K562 (cell line): ENCODE data around the gene PRCD. TPM values are rescaled to one million over a fixed set of nuclear protein-coding genes. Genes with fewer than 3 reads are reported as not detected.

ENCODE experiments used
- CBFB ChIP-seq: sonication (generic); formaldehyde crosslinking; IDR thresholded peaks from 2 replicates; pipeline ENCODE4 v1.4.0; 2020; ENCODE audit warnings: mild to moderate bottlenecking, missing genetic modification reagents
- CREM ChIP-seq: IDR thresholded peaks from 2 replicates; pipeline ENCODE4 v1.6.1; 2014; ENCODE audit warnings: antibody characterized with exemption, low read depth
- CTBP1 ChIP-seq: fragments of 450-650 bp; IDR thresholded peaks from 2 replicates; pipeline ENCODE4 v1.6.1; 2016; ENCODE audit warnings: borderline replicate concordance
- DEAF1 ChIP-seq: fragments of 450-650 bp; formaldehyde crosslinking; IDR thresholded peaks from 2 replicates; pipeline ENCODE4 v1.4.0; 2020; ENCODE audit warnings: mild to moderate bottlenecking, moderate library complexity
- ETV1 ChIP-seq: fragments of 450-650 bp; conservative IDR thresholded peaks from 2 replicates; pipeline ENCODE4 v1.6.1; 2016; ENCODE audit warnings: missing genetic modification characterization, control low read depth, low read depth, missing compliant biosample characterization
- FOXK1 ChIP-seq: sonication (generic); formaldehyde crosslinking; IDR thresholded peaks from 2 replicates; pipeline ENCODE4 v1.8.0; 2022; ENCODE audit warnings: missing genetic modification reagents, mild to moderate bottlenecking, borderline replicate concordance
- JUND ChIP-seq, 2 experiments: IDR thresholded peaks; 2 replicates in 1 of 2; 3 replicates in 1 of 2; pipeline ENCODE4 v1.6.1; 2011; ENCODE audit warnings: borderline replicate concordance in 2 of 2, low read depth in 2 of 2, low read length in 2 of 2, improper control_type of control experiment in 1 of 2, missing biosample characterization in 1 of 2, missing genetic modification characterization in 1 of 2, missing genetic modification reagents in 1 of 2
- KHSRP ChIP-seq: fragments of 450-650 bp; IDR thresholded peaks from 2 replicates; pipeline ENCODE4 v1.6.1; 2017
- LEF1 ChIP-seq: fragments of 450-650 bp; IDR thresholded peaks from 2 replicates; pipeline ENCODE4 v1.6.1; 2016; ENCODE audit warnings: mild to moderate bottlenecking
- RAD21 ChIP-seq, 2 experiments: fragments of 250-450 bp in 1 of 2; fragments of 450-650 bp in 1 of 2; sonication (Bioruptor Pico) in 1 of 2; formaldehyde crosslinking in 1 of 2; IDR thresholded peaks in 1 of 2; conservative IDR thresholded peaks in 1 of 2; 2 replicates each; pipeline versions ENCODE4 v1.4.0 to v1.8.0; 2020 to 2022; ENCODE audit warnings: mild to moderate bottlenecking in 2 of 2, moderate library complexity in 1 of 2
- RB1 ChIP-seq: fragments of 450-650 bp; IDR thresholded peaks from 2 replicates; pipeline ENCODE4 v1.6.1; 2017; ENCODE audit warnings: low read depth, mild to moderate bottlenecking
- SNIP1 ChIP-seq: fragments of 450-650 bp; IDR thresholded peaks from 2 replicates; pipeline ENCODE4 v1.7.1; 2017; ENCODE audit warnings: low read depth, mild to moderate bottlenecking
- ZNF354B ChIP-seq: fragments of 250-450 bp; sonication (Bioruptor Pico); IDR thresholded peaks from 2 replicates; pipeline ENCODE4 v1.4.0; 2020
- ZNF384 ChIP-seq: IDR thresholded peaks from 2 replicates; pipeline ENCODE4 v1.6.1; 2012; ENCODE audit warnings: low read depth, low read length, improper control_type of control experiment
- polyA plus RNA-seq, 8 experiments: library from polyadenylated mRNA; depleted of rRNA in 4 of 8; stranded (reverse) in 5 of 8; unstranded in 3 of 8; fragments of >200 nt; fragmentation: Nextera tagmentation in 2 of 8; fragmentation: Illumina TruSeq in 1 of 8; extraction: Ambion mirVana in 2 of 8; extraction: Trizol in 1 of 8; gene quantifications; 2 replicates each; pipeline versions ENCODE4 v1.2.1 to v1.2.3, GENCODE V29; 2011 to 2014; ENCODE audit warnings: inconsistent platforms in 1 of 8, missing spikeins in 1 of 8
- total RNA-seq, 7 experiments: library from RNA; depleted of rRNA in 6 of 7; stranded (reverse); fragments of >200 nt in 6 of 7; fragmentation: Illumina TruSeq in 2 of 7; extraction: Trizol in 2 of 7; gene quantifications; 2 replicates each; pipeline versions ENCODE4 v1.2.1 to v1.2.3, GENCODE V29; 2011 to 2021; ENCODE audit warnings: low replicate concordance in 1 of 7
- TF ChIP-seq, protein P1 (sequence below), 2 experiments: fragments of 450-650 bp in 1 of 2; sonication (generic) in 1 of 2; formaldehyde crosslinking in 1 of 2; IDR thresholded peaks; 2 replicates each; pipeline versions ENCODE4 v1.7.1 to v1.9.0; 2016 to 2022; ENCODE audit warnings: inconsistent platforms in 1 of 2, mild to moderate bottlenecking in 1 of 2, missing genetic modification reagents in 1 of 2

Gene PRCD
- total and polyA plus RNA-seq, 9 of the 15 experiments (the other 6 are each of a cell fraction or from before 2014, with no cell fraction given): 0.20 to 0.25 (median 0.21) TPM; not detected in 6

- TF ChIP-seq, protein P1, sequence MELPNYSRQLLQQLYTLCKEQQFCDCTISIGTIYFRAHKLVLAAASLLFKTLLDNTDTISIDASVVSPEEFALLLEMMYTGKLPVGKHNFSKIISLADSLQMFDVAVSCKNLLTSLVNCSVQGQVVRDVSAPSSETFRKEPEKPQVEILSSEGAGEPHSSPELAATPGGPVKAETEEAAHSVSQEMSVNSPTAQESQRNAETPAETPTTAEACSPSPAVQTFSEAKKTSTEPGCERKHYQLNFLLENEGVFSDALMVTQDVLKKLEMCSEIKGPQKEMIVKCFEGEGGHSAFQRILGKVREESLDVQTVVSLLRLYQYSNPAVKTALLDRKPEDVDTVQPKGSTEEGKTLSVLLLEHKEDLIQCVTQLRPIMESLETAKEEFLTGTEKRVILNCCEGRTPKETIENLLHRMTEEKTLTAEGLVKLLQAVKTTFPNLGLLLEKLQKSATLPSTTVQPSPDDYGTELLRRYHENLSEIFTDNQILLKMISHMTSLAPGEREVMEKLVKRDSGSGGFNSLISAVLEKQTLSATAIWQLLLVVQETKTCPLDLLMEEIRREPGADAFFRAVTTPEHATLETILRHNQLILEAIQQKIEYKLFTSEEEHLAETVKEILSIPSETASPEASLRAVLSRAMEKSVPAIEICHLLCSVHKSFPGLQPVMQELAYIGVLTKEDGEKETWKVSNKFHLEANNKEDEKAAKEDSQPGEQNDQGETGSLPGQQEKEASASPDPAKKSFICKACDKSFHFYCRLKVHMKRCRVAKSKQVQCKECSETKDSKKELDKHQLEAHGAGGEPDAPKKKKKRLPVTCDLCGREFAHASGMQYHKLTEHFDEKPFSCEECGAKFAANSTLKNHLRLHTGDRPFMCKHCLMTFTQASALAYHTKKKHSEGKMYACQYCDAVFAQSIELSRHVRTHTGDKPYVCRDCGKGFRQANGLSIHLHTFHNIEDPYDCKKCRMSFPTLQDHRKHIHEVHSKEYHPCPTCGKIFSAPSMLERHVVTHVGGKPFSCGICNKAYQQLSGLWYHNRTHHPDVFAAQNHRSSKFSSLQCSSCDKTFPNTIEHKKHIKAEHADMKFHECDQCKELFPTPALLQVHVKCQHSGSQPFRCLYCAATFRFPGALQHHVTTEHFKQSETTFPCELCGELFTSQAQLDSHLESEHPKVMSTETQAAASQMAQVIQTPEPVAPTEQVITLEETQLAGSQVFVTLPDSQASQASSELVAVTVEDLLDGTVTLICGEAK (IDR thresholded peaks at IDR 0.05): no peak
- TF ChIP-seq, protein P1 (CRISPR knock-in tag; IDR thresholded peaks at IDR 0.05): no peak
- TF ChIP-seq ZNF384 (no peak), RB1 (peak; percentile 90), ETV1 (tag) (no peak), CTBP1 (peak; percentile 72; the same call in 1 of the 2 replicates), LEF1 (no peak), JUND (IDR thresholded peaks at IDR 0.05; ENCODE audit: borderline replicate concordance, low read depth, low read length) (0 out of 2 replicates have a peak, but pooled peaks have one; percentile 30), JUND (tag; IDR thresholded peaks at IDR 0.05; ENCODE audit: borderline replicate concordance, low read depth, low read length) (peak; percentile 49; the same call in 1 of the 3 replicates), KHSRP (no peak), ZNF354B (CRISPR knock-in tag) (no peak), CREM (peak; percentile 26; the same call in 1 of the 2 replicates), SNIP1 (no peak), DEAF1 (CRISPR knock-in tag) (peak; percentile 84), RAD21 (CRISPR knock-in tag; conservative IDR thresholded peaks at IDR 0.05 in 1 of 2, IDR thresholded peaks at IDR 0.05 in 1 of 2) (peak; percentile 93 to 98), FOXK1 (CRISPR knock-in tag) (peak; percentile 23; the same call in 1 of the 2 replicates), CBFB (CRISPR knock-in tag) (no peak)
These were observed 16.5 kb upstream of the PRCD start (continued) for GRCh38 chr17:76523084-76524037.
